Stimulated activated CD4-positive, alpha-beta T cell treated with anti-CD3 and anti-CD28 coated beads, Interleukin-15, amount 100 ng/mL, for 1 hour (primary cell): ENCODE measurements around the gene ATP6V0E1.
"Not testable (repeated sequence)": the region's sequence is repeated elsewhere in the genome, so short reads cannot be mapped to it uniquely, and the experiment has no call there.

Source experiments
- DNase-seq, 2 donors: peaks; one replicate each; pipeline ENCODE4 v3.0.0-alpha.2; 2020; ENCODE audit warnings: low read depth in 1 of 2, low spot score in 1 of 2

The ATP6V0E1 gene

DNA sequence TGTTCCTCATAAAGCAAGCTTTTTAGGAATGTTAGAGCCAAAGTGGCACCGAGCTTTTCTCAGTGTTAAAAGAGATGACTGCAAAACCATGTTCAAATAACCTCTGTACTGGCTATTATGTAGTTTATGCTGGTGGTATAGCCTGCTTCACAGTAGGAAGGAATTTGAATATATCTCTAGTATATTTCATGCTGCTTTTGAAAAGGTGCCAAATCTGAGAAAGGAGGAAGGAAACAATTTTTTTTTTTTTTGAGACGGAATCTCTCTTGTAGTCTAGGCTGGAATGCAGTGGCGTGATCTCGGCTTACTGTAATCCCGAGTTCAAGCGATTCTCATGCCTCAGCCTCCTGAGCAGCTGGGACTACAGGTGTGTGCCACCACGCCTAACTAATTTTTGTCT, 86.1 kb downstream of the ATP6V0E1 start:
- no peak for DNase-seq

DNA sequence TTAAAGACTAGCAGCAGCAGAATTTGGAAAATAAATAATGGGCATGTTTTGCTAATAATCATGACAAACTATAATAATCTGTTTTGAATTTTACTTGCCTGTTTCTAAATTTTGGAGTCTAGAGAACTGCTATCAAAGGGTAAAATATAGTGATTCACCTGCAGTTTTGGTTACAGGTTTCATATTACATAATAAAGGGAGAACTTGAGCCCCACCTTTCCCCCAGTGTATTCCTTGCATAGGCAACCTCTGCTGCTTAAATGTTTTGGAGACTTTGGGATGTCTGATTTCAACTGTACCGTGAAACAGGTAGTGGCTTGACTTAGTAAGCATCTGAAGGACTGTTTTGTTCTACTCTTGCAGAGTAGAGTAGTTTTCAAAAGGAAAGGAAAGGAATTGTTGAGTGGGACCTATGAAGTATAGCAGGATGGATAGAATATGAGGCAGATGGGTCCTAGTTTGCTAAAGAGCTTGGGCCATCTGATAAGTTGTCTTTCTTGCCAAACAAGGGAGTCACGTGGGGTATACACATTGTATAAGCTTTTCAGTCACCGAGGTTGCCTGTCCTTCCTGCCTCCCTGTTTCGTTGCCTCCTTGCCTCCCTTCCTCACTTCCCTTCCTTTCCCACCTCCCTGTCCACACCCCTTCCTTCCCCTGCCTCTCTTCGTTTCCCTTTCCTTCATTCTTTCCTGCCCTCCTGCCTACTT, 91.7 kb downstream of the ATP6V0E1 start:
- no peak for DNase-seq

DNA sequence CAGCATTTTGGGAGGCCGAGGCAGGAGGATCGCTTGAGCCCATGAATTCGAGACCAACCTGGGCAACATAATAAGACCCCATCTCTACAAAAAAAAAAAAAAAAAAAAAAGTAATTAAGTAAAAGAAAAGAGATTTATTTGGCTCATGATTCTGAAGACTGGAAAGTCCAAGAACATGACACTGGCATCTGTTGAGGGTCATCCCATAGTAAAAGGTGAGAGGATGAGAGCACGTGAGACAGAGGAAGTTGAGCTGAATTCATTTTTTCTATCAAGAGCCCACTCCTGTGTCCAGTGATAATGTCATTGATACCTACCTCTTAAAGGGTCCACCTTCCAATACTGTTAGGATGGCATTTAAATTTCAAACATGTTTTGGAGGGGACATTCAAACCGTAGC, 92.4 kb downstream of the ATP6V0E1 start:
- no peak for DNase-seq

DNA sequence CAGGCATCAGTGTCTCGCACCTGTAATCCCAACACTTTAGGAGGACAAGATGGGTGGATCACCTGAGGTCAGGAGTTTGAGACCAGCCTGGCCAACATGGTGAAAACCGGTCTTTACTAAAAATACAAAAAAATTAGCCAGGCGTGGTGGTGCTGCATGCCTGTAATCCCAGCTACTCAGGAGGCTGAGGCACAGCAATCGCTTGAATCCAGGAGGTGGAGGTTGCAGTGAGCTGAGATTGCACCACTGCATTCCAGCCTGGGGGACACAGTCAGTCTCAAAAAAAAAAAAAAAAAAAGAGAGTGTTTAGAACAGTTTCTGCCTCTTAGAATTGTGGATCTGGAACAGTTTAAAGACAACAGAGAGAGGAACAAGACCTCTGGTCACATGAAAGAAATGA, 92.9 kb downstream of the ATP6V0E1 start:
- DNase-seq: not testable (repeated sequence)

DNA sequence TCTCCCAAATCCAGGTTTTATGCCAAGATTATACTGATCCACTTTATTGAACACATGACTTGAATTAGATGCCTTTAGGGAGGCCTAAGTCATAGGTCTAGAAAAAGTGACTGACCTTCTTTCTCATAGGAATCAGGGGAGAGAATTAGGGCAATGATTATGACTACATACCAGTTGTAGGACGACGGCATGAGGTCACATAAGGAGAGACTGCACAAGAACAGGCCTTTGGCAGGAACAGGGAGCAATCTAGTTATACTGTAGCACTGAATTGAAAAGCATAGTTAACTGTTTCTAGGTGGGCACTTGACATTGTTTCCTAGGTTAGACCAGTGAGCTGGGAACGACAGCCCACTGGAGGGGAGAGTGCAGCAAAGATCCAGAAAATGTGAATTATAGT, 95.3 kb downstream of the ATP6V0E1 start:
- DNase-seq: no peak
